Measurements from ENCODE around the gene AHNAK.

DNA sequence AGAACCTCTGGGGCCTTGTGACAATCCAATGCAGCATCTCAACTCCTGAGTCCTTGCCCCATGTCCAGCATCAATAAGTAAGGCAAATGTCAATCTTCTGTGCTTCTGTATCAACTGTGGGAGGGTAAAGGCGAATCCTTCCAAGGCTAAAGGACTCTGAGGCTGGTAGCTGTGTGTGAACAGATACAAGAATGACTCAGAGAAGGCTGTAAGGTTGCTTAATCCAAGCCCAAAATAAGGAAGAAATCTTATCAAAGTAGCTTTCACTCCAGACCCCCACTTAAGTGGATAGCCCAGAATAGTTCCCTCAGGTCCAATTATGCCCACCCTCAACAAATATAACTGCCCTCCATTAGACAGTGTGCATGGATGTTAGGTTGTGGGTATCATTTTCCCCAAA is 155.9 kb downstream of the AHNAK start:
- TF ChIP-seq, protein P1, sequence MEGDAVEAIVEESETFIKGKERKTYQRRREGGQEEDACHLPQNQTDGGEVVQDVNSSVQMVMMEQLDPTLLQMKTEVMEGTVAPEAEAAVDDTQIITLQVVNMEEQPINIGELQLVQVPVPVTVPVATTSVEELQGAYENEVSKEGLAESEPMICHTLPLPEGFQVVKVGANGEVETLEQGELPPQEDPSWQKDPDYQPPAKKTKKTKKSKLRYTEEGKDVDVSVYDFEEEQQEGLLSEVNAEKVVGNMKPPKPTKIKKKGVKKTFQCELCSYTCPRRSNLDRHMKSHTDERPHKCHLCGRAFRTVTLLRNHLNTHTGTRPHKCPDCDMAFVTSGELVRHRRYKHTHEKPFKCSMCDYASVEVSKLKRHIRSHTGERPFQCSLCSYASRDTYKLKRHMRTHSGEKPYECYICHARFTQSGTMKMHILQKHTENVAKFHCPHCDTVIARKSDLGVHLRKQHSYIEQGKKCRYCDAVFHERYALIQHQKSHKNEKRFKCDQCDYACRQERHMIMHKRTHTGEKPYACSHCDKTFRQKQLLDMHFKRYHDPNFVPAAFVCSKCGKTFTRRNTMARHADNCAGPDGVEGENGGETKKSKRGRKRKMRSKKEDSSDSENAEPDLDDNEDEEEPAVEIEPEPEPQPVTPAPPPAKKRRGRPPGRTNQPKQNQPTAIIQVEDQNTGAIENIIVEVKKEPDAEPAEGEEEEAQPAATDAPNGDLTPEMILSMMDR (IDR thresholded peaks at IDR 0.05; ENCODE audit: extremely low read depth in 1 of 2, insufficient read depth in 1 of 2, low read depth in 1 of 2, low read length in 2 of 2) = no peak
- no peak for TF ChIP-seq POLR2A (IDR thresholded peaks at IDR 0.05; ENCODE audit: low read depth, low read length)
- TF ChIP-seq GATA2 (IDR thresholded peaks at IDR 0.05; ENCODE audit: insufficient read depth, insufficient read length, low read depth, low read length) = no peak
- no peak for TF ChIP-seq MYC (IDR thresholded peaks at IDR 0.05; ENCODE audit: low read depth, low read length)
- no peak for TF ChIP-seq JUN (IDR thresholded peaks at IDR 0.05; ENCODE audit: borderline replicate concordance, insufficient read depth, insufficient read length, low read depth)
- TF ChIP-seq MAX (IDR thresholded peaks at IDR 0.05; ENCODE audit: insufficient read depth, insufficient read length) = no peak
